GM21825 (cell line): ENCODE results near the gene SPEM3.

Experiments
- ATAC-seq: cut with Tn5 transposase; IDR thresholded peaks from one replicate; pipeline ENCODE4 v1.9.1; 2021; ENCODE audit warnings: mild to moderate bottlenecking, moderate library complexity; ENCODE audit not compliant: unreplicated experiment

Gene SPEM3

DNA sequence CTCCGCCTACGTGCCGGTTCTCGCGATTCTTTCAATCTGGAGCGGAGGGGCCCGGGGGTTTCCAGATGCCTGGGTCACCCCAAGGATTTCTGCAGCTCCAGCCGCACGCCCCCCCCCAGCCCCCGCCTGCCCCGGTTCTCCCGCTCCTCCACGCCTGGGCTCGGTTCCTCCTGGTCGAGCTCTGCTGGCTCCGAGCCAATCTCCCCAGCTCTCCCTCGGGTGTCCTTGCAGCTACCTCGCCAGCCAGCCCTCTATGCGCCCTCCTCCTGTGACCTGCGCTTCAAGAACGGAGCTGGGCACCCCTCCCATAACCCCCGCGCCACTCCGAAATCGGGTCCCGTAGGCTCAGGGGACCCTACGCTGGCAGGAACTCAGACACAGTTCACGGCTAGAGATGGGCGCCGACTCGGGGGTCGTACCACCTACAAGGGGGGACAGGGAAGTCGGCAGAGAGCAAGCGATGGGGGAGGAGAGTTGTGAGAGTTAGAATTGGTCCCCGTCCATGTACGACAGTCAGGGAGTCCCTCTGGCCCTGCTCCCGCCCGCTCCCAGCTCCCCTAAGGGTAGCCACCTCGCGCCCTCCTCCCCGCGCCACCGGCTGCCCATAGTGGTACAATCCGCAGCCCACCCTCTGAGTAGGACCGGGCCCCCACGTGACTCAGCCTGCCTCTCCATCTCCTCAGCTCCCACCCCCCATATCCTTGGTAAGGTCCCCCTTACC lies 11.6 kb downstream of the SPEM3 start:
- no peak for ATAC-seq

DNA sequence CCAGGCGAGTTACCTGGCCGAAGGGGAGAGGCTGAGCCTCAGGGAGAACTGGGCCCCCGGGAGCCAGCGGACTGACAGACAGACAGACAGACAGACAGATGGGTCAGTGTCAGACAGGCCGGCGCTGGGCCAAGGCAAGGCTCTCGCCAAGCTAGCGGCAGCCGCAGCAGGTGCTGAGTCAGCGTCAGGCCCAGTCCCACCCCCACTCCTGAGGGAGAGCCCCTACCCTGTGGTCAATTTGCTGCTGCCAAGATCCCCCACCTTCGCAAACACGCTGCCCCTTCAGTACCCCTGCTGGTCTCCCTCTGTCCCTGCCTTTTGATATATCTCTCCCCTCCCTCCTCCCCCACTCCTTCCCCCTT lies 12.2 kb downstream of the SPEM3 start:
- ATAC-seq, result no peak

DNA sequence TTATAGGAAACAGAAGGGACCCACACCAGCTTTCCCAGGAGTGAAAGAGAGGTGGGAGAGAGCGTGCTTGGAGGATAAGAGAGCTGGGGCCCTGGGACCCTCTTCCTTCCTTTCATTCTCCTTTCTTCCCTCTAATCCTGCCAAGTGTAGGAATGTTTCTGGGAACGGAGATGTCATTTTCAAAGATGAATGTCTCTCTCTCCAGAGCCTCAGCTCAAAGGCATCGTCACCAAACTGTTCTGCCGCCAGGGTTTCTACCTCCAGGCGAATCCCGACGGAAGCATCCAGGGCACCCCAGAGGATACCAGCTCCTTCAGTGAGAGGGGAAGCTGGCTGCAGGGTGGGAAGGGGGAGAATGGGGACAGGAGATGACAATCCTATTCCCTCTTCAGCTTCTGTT lies 12.6 kb downstream of the SPEM3 start:
- no peak for ATAC-seq

GRCh38 chr17:7442142-7442541 lies 13.5 kb downstream of the SPEM3 start:
- ATAC-seq, result no peak

DNA sequence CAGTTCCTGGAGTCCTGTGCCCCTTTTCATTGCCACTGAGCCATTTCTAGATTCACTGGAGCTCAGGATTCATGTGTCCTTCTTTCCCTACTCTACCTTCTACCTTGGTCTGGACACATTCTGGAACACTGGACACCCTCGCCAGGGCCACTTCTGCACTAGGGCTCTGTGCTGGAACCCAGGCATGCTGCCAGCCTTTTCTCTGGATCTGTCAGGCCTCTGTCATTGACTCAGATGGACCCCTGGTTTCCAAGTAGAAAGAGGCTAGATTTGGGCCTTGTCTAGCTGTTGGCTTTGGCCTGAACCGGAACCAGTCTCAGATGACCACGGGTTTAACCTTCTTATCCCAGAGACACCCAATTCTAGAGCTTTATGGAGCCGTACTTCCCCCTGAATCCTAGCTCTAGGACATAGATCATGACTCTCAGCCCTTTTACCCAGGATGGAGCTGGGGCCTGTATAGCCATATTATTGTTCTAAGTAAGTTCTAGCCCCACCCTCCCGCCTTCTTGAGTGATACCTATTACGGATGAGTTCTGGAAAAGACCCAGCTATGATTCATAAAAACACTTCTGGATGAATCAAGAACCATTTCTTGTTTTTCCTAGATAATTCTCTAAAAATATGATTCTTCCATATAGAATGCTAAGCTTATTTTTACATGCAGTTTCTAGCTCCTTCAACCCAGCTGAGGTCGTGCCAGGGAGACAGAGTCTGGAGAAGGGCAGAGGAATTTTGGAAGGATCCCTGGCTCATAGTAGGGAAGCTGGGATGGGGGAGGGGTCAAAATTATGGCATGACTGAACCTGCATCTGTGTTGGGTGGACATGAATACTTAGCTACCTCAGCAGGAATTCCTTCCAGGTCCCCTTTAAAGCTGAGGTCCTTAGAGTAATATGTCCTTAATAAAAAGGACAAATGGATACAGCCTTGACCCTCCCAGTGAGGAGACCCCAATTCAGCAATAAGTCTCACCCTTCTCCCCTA lies 15.1 kb downstream of the SPEM3 start:
- no peak for ATAC-seq

DNA sequence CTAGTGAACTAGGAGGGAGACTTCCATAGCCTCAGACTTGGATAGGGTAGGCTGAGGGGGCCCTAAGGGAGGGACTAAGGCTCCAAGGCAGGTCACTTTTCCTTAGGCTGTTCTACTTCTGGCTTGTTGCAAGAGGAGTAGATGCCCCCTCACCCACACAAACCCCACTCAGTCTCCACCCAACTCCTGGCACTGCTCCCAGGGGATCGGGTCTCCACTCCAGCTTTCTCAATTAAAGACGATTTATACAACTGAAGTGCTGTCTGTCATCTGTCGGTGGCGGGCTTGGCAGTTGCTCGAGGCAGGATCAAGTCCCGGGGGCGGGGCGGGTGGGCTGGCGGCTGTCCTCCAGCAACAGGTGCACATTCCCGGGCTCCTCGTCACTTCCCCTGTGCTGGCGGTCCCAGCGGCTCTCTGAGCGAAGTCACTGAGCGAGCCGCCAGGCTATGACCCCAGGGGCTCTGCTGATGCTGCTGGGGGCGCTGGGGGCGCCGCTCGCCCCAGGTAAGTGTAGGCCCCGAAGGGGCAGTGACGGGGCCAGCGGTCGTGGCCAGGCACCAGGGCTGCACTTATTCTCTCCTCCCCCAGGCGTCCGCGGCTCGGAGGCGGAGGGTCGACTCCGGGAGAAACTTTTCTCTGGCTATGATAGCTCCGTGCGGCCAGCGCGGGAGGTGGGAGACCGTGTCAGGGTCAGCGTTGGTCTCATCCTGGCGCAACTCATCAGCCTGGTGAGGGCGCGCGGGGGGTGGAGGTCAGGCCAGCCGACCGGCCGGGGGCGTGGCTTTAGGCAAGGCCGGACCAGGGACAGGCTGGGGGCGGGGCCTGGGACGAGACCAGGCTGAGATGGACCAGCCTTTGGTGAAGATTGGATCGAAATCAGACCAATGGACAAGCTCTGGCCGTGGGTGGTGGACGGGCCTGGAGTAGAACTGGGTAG lies 16.3 kb downstream of the SPEM3 start, which contains the start of gene CHRNB1:
TSS of gene CHRNB1 (plus strand) at position 380 of the 937 bp plus-strand sequence. CDS start at position 447, 67 bp downstream.
- ATAC-seq, result peak; percentile 52

- no peak for ATAC-seq
Observed at GRCh38 chr17:7445619-7445968, 16.9 kb downstream of the SPEM3 start.

DNA sequence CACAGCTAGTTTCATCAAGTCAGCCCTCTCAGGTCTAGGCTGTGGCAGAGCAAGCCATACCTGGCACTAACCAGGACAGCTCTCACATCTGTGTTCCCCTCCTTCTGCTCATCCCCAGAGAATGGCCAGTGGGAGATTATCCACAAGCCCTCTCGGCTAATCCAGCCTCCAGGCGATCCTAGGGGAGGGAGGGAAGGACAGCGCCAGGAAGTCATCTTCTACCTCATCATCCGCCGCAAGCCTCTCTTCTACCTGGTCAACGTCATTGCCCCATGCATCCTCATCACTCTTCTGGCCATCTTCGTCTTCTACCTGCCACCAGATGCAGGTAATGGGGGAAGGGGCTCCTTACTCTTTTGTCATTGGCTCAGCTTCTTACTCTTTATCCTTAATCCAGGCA lies 19.8 kb downstream of the SPEM3 start:
- ATAC-seq, result no peak

GRCh38 chr17:7459961-7460545 lies 31.4 kb downstream of the SPEM3 start:
- no peak for ATAC-seq

DNA sequence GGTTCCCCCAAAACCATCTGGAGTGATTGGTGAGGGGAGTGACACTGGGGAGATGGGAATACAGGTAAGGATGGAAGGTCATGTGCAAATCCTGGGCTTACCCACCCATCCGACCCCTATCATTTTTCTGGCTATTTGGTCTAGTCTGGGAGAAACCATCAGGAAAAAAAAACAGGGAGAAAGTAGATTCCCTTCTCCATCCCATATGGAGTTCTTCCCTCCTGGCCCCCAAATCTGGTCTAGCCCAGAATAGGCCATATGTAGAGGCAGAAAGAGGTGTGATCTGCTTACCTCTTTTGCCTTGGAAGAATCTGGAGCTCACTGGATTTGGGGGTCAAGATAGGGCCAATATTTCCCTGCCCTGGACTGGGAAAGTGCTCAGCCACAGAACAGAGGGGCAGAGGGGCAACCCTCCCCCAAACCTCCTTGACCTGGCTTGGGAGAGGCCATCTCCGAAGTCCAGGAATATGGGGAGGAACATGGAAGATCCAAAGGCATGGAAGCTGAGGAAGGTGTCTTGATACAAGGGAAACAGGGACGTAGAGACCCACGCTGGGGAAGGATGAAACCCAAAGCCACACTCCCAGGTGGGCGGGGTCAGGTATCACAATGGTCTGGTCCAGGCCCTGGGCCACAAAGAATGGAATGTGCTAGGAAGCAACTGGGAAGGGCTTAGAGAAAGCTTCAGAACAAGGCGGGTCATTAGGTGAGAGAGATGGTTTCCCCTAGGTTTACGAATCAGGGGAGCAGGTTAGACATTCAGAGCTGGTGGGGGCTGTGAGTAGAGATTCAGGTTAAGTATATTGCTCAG lies 32.4 kb downstream of the SPEM3 start:
- ATAC-seq, result no peak

DNA sequence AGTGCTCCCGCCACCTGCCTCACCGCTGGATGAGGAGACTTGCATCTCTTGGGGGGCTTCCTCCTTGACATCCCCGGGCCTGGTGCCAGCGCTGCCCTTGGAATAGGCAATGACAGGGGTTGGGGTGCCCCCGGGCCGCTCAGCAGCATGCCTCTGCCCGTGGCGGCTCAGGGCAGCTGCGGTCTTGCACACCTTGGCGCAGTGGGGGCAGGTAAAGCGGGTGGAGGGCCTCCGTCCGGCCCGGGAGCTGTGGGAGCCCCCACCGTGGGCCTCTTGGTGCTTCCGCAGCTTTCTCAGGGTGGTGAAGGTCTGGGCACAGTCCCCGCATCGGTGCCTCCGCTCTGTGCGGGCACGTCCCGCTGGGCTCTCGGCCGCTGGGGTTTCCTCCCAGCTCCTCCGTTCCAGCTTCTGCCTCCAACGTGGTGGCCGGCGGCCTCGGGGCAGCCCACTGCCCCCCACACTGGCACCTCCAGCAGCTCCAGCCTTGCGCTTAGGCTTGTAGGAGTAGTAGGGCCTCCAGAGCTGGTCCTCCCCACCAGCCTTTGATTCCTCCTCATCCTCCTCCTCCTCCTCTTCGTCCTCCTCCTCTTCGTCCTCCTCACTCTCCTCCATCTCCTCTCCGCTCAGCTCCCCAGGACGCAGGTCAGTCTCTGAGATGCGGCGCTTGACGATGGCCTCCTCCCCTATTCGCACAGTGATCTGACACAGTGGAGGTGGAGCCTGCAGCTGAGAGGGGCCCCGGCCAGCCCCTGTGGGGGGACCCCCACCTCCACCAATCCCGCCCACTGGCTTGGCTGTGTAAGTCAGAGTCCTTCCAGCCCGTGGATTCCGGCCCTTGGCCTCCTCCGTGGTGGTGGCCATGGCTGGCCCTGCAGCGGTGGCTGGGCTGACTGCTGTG lies 34.1 kb downstream of the SPEM3 start:
- ATAC-seq, result no peak

- no peak for ATAC-seq
Observed at GRCh38 chr17:7463372-7463846, 34.8 kb downstream of the SPEM3 start.

DNA sequence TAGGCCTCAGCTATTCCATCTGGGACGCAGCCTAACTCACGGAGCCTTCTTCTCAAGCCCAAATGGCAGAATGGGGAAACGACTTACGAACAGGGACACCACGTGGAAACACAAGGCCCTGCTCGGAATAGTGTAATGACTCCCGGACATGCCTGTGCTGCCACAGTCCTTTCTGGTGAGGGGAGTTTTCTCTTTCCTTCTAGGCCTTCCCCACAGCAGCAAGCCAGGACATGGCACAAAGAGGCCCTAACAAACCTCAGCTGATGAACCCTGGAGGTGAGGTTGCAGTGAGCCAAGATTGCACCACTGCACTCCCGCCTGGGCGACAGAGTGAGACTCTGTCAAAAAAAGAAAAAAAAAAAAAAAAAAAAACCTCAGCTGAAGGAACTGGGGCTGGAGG lies 35.4 kb downstream of the SPEM3 start:
- no peak for ATAC-seq

- no peak for ATAC-seq
Observed at GRCh38 chr17:7465597-7466275, 37.1 kb downstream of the SPEM3 start.

GRCh38 chr17:7466318-7466638 lies 37.6 kb downstream of the SPEM3 start:
- no peak for ATAC-seq

- no peak for ATAC-seq
Observed at GRCh38 chr17:7466639-7467341, 38.1 kb downstream of the SPEM3 start.

GRCh38 chr17:7467498-7467897 lies 38.8 kb downstream of the SPEM3 start:
- ATAC-seq, result no peak

- no peak for ATAC-seq
Observed at GRCh38 chr17:7468290-7468689, 39.6 kb downstream of the SPEM3 start.
